Posterior cingulate gyrus (tissue), 11 donors: ENCODE results near the gene ACER3.
"Not testable (repeated sequence)": the region's sequence is repeated elsewhere in the genome, so short reads cannot be mapped to it uniquely, and the experiment has no call there.

Experiments used
- DNase-seq, 10 donors: peaks; one replicate each; pipeline versions ENCODE4 v3.0.0 to v3.0.0-alpha.2; 2020 to 2021; ENCODE audit warnings: mixed read lengths in 3 of 10
- intact Hi-C: fragments of 100-400 bp; cut with DNase I; formaldehyde crosslinking; loops from one replicate; pipeline ENCODE4 v1.15.1; 2023

Gene ACER3

DNA sequence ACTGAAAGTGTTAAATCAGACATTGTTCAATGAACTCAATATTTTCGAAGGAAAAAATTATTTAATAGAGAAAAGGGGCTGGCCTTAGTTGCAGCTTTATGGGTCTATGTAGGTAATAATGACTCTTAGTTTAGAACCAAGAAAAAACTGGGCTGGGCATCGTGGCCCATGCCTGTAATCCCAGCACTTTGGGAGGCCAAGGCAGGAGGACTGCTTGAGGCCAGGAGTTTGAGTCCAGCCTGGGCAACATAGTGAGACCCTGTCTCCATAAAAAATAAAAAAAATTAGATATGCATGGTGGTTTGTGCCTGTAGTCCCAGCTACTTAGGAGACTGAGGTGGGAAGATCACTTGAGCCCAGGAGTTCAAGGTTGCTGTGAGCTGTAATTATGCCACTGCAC lies 2.1 kb downstream of the ACER3 start:
- not testable (repeated sequence) for DNase-seq
- intact Hi-C loops, result loop anchor here (5.0 kb wide), 1 partner anchor 55 kb away; no protein-coding TSS in a partner anchor

GRCh38 chr11:76863196-76863777 lies 2.6 kb downstream of the ACER3 start:
- intact Hi-C loops, result loop anchor here (5.0 kb wide), 1 partner anchor 56 kb away; no protein-coding TSS in a partner anchor
- DNase-seq, result no peak

DNA sequence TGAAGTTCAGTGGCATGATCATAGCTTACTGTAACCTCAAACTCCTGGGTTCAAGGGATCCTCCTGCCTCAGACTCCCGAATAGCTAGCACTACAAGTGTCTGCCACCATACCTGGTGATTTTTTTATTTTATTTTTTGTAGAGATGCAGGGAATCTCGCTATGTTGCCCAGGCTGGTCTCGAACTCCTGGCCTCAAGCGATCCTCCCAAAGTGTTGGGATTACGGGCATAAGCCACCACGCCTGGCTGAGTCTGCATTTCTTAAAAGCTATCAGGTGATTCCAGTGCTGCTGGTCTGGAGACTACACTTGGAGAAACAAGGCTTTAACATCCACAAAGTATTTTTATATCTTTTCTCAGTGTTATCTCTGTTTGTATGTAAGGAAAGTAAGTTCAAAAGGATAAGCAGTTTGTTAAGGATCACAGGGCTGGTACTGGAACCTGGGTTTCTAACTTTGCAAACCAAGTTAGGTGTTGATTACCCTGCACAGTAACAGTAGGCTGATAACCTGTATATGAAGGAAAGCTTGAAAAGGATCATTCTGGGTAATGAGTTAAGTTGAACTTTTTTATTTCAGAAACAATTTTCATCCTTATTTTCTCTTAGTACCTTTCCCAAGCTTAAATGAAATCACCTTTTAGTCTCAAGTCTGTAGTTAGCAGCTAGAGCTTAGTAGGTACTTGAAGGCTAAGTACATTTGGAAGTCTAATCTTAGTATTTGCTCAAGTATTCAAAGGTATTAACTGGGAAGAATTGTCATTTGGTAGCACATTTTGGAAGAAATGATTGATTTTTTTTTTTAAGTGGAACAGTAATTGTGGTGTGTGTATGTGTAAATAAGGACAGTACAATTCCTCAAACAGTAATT lies 12.5 kb downstream of the ACER3 start:
- no peak for DNase-seq
- intact Hi-C loops, result no loop called here

GRCh38 chr11:76878014-76878413 lies 17.3 kb downstream of the ACER3 start:
- intact Hi-C loops, result no loop called here

DNA sequence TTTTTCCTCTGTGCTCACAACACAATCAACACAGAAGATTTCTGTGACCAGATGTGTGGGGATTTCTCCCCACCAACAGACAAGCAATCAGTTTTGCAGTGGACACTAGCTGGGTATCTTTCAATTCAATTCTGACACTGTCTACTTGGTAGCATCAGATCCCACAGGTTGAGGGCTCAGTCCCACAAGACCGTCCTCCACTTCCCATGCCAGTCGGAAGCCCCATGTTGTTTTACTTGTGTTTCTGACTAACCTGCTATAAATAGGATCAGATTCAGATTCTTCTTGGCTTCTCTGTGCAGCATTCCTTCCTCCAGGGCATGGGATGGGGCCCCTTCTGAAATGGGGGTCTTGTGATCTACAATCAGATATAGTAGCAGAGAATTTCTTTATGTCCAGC lies 19.6 kb downstream of the ACER3 start:
- intact Hi-C loops, result no loop called here
- no peak for DNase-seq

More at GRCh38 chr11:76878014-76878413, 17.3 kb downstream of the ACER3 start:
- DNase-seq, result no peak

- intact Hi-C loops, result no loop called here
- no peak for DNase-seq
These were observed 20.2 kb downstream of the ACER3 start for GRCh38 chr11:76880956-76881355.

- intact Hi-C loops, result no loop called here
- DNase-seq, result no peak
These were observed 24.8 kb downstream of the ACER3 start for GRCh38 chr11:76885390-76886097.

- DNase-seq, result no peak
These were observed 28.3 kb downstream of the ACER3 start for GRCh38 chr11:76888989-76889388.

GRCh38 chr11:76889411-76889975 lies 28.8 kb downstream of the ACER3 start:
- DNase-seq, result no peak

More at GRCh38 chr11:76888989-76889388, 28.3 kb downstream of the ACER3 start:
- intact Hi-C loops, result no loop called here

GRCh38 chr11:76890329-76890728 lies 29.6 kb downstream of the ACER3 start:
- no peak for DNase-seq
- intact Hi-C loops, result no loop called here

More at GRCh38 chr11:76889411-76889975, 28.8 kb downstream of the ACER3 start:
- intact Hi-C loops, result no loop called here

GRCh38 chr11:76891285-76891684 lies 30.6 kb downstream of the ACER3 start:
- intact Hi-C loops, result no loop called here
- no peak for DNase-seq

DNA sequence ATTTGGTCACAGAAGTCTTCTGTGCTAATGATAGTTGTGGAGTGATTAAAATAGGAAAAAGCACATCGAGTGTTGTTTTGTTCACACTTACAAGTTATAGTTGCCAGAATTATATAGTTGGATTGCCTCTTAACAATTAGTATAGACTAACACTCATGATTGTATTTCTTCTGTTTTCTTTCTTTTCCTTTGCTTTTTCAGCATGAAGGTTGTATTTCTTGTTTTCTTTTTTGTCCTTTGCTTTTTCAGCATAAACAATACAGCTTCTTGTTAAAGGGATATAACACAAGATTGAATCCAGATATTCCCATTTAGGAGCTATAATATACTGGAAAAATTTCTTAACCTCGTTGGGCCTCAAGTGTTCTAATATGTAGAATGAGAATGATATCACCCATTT lies 31.1 kb downstream of the ACER3 start:
- no peak for DNase-seq
- intact Hi-C loops, result no loop called here

DNA sequence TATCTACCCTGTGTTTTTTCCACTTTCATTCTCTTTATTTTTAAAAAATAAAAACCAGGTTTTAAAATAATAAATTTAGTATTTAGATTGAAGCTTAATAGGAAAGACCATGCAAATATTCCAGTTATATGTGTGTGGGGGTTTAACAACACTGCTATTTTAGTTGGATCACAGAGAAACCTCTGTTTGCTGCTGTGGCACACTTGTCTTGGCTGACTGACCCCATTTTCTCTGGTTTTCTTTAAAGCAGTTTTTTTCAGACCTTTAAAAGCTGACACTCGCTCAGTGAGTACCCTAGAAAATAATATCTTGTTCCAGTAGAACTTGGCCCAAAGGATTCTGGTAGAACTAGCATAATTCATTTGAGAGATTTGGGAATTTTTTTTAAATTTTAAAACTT lies 31.6 kb downstream of the ACER3 start:
- no peak for DNase-seq
- intact Hi-C loops, result no loop called here

DNA sequence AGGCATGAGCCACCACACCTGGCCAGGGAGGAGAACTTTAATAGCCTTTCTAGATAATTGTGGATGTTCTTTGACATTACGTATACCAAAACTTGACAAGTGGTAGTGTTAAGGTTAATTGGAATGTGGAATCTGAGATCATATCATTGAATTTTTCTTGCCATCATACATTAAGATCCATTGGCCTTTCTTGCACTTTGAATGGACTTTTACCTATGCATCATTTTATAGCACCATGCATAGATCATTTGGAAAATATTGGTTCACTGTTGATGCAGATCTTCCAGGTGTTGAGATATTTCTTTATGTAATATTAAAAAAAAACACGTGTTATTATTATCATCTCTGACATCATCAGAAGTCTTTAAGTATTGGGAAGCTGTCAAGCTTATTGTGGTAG lies 36.5 kb downstream of the ACER3 start:
- intact Hi-C loops, result no loop called here

GRCh38 chr11:76901144-76901543 lies 40.4 kb downstream of the ACER3 start:
- intact Hi-C loops, result no loop called here
- DNase-seq, result no peak

More for the DNA sequence above, 36.5 kb downstream of the ACER3 start:
- DNase-seq, result no peak

DNA sequence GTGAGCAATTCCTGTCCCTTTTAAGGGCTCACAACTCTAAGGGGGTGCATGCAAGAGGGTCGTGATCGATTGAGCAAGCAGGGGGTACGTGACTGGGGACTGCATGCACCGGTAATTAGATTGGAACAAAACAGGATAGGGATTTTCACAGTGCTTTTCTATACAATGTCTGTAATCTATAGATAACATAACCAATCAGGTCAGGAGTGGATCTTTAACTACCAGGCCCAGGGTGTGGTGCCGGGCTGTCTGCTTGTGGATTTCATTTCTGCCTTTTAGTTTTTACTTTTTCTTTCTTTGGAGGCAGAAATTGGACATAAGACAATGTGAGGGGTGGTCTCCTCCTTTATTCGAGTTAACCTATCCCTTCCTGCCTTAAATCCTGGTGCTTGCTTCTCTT lies 40.9 kb downstream of the ACER3 start:
- DNase-seq, intact Hi-C loops: not testable (repeated sequence)

GRCh38 chr11:76902121-76903014 lies 41.6 kb downstream of the ACER3 start:
- DNase-seq, result no peak
- intact Hi-C loops, result no loop called here

- no peak for DNase-seq
- intact Hi-C loops, result no loop called here
These were observed 42.6 kb downstream of the ACER3 start for GRCh38 chr11:76903325-76903724.

DNA sequence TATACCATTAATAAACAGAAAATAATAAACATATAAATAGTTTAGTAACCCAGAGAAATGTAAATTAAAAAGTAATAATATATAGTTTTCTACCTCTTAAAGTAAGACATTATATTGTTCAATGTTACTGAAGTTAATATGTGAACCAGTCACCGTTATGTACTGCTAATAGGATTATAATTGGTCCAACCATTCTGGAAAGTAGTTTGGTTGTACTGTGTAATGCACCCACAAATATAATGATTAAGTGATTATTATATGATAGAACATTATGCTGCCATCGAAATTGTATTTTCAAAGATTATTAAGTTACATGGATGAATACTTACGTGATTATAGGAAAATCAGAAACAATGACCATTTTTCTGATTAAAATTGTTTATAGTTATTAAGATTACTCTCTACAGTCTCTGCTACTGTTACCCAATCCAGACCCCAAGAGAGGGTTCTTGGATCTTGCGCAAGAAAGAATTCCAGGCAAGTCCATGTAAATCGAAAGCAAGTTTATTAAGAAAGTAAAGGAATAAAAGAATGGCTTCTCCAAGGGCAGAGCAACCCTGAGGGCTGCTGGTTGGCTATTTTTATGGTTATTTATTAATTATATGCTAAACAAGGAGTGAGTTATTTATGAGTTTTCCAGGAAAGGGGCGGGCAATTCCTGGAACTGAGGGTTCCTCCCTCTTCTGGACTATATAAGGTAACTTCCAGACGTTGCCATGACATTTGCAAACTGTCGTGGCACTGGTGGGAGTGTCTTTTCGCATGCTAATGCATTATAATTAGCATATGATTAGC lies 50.1 kb downstream of the ACER3 start:
- DNase-seq, result no peak
- intact Hi-C loops, result no loop called here
